HG03175 (cell line): Measurements from ENCODE around the gene CYRIA.

ENCODE experiments used
- ATAC-seq: cut with Tn5 transposase; IDR thresholded peaks from one replicate; pipeline ENCODE4 v1.9.1; 2021; ENCODE audit warnings: mild to moderate bottlenecking, moderate library complexity; ENCODE audit not compliant: unreplicated experiment

The CYRIA gene

DNA sequence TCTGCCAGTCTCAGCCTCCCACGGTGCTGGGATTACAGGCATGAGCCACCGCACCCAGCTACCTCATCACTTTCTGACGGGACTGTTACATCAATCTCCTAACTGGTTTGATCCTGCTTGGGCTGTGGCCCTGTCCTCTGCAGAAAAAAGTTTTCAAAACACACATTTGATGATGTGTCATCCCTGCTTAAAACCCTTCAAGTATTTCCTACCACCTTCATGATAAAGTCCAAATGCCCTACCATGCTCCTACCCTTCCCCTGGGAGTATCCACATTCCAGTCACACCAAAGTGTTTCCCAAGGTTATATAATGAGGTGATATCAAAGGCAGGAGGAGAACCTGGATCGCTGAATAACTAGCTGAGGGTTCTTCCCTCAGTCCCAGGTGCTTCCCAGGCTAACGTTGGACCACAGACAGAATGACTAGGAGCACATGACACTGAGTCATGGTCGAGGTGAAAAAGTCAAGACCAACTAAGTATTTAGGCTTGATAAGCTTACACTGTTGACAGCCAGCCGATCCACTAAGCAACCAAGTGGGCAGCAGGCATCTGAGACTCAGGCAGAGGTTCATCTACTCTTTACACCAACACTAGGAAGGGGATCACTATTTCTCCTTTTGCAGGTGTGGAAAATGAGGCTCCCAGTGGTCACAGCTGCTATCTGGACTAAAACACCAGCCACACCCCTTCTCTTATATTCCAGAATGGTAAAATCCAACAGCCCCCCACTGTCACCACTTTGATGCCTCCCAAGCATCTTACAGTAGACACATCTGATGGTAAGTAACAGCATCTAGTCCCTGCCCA, 31.8 kb downstream of the CYRIA start:
- ATAC-seq: no peak

DNA sequence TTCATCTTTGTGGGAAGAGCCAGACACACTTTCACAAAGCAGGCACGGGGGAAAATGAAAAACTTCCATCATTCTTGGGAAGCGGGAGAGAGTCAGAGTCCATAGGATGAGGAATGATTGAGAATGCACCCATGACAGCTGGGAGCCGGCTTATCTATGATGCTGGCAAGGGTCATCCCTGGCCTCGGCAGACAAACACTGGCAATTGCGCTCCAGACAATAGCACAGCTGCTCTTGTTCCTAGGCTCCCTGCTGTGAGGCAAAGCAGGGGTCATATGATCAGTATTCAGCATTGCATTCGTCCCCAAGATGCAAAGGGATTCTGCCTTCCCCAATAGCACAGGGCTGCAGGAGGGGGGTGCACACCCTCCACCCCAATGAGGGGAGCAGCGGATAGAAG, 33.0 kb downstream of the CYRIA start:
- no peak for ATAC-seq

DNA sequence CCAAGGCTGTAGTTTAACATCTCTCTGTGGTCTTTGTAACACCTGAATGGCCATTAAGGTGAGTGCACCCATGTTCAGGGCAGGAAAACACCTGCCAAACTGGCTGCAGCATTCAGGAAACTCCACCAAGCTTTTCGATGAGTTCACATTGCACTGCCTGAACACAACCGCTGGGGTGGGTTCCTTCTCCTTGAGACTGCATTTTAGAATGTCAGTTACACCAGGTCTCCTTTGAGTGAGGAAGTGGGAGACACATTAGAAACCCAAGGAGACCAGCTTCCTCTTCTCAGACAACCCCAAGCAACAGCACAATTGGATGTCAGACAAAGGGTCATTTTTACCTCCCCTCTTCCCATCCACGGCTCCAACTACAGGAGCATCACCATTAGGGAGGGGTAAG, 35.2 kb downstream of the CYRIA start:
- ATAC-seq: no peak

DNA sequence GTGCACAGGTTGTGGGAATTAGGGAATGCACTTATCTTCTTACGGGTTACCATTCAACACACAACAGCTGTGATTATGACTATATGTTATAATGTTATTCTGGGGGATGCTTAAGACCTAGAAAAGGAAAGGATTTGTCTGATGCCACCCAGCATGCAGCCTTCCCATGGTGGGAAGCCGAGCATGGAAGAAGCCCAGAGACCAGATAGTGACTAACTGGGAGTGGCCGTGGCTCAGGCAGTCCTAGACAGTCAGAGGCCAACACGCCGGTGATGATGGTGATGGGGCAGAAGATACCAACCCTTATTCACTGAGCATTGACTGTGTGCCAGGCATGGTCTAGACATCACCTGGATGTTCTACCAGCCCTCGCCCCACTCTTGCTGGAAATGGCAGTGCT, 35.9 kb downstream of the CYRIA start:
- ATAC-seq: no peak

DNA sequence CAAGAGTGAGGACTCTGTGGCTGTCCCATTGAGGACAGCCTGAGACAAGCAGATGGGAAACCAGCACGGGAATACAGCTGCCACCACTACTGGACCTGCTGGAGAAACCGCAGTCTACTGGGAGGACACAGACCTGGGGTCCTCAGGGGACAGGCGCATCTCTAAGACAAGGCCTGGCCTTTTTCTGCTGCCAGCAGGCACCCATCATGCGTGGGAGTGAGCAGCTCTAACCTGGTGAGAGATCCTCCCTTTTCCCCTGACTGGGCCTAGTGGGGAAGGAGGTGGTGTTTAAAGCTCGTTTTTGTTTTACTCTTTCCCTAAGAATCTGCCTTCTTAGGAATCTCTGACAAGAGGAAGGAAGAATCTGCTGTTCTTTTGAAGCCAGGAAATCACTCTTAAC, 36.6 kb downstream of the CYRIA start:
- no peak for ATAC-seq

DNA sequence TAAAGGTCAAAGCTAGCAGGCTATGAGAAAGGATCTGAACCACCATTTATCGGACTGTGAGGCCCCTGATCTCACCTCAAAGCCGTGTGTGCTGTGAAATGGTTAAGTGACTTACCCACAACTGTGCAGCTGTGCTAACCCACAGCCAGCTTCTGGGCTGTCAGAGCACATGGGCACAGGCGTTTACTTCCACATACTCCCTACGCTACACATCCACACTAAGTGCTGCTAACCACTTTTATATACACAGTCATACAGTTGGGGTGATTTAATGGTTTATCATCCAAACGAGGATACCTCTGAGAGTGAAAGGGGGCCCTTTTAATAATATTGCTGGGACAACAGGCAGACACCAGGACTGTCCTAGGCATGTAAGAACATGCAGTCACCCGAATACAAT, 37.3 kb downstream of the CYRIA start:
- no peak for ATAC-seq

DNA sequence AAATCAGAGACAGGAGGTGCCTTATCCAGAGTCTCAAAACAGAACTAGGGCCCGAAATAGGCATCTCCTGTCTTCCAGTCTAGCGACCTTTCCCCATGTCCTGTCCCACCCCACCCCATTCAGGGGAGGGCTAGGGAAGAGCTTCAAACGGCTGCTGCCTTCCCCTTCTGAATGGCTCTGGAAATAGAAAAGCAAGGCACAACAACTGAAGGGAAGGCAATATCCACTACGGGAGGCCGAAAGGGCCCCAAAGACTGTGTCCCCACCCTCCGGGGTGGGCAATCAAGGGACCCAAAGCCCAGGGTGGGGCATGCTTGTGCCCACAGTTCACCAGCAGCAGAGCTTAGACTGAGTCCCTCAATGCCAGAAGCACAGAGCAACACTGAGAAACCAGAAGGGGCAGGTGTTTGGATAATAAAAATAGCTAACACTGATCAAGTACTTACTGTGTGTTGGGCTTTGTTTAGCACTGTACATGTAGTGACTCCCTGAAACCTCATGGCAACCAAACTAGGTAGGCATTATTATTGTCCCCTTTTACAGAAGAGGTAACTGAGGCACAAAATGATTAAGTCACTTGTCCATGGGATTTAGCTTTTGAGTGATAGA, 38.5 kb downstream of the CYRIA start:
- no peak for ATAC-seq

DNA sequence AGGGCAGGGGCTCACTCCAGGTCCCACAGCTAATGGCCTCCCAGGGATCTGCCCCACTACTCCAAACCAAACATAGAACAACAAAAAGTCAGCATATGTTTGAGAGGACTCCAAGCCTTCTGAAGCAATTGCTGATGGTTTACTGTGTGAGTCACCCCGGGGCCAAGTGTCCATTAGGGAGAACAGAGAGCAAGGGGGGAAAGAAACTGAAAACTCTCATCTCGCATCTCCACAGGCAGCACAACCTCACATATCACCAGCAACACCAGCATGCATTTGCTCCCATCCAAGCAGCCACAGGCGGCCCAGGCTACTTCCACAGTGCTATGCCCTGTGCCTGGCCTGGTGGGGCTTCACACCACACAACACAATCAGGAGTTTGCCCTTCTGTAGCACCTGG, 39.1 kb downstream of the CYRIA start:
- ATAC-seq: no peak

DNA sequence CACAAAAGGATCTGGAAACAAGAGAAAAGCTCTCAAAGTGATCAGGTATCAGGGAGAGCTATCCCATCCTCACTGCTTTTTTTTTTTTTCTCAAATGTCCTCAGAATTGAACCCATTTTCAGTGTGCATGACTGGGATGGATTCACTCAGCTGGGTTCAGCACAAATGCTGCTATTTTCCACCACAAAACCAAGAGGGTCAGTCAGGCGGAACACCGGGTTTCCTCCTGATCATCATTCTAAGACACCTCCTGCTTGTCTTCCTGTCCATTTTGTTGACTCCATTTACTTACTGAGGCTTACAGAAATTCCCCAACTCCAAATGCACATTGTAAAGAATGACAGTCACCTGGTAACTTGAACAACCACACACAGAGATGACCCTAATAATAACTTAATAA, 39.9 kb downstream of the CYRIA start:
- peak; percentile 64 for ATAC-seq

DNA sequence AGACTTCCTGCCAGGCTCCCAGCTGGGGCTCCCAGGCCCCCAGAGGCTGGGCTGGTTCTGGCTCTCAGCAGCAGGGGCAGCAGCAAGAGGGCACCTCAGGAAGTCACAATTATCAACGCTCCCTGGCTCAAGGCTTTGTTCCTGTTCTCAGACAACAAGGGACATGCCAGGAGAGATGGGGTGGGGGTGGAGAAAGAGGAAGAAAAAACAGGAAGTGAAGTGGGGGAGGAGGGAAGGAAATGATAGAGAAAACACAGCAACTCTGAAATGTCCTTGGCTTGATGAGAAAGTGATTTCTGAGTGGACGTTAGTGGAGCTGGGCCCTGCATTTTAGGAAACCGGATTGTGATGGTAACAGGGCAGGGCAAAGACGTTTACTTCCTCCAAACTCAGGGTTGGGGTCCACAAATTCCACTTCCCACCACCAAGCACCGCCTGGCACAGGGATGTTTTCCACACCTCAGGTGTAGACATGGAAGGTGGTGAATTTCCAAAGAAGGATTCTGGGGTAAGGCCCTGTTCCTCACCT, 40.4 kb downstream of the CYRIA start:
- peak; percentile 14 for ATAC-seq

DNA sequence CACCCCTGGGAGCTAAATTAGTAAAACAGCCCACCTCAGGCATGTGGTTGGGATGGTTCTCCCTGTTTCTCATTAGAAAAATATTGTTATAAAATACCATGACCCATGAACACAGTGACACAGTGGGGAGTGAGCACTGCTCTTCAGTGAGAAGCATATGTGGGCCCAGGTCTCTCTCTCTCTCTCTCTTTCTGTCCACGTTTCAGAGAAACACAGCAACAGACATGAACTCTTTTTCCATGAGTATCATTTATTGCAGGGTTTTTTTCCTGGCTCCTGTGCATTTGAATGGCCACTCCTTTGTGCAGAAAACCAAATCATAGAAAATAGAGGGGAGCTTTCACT, 41.2 kb downstream of the CYRIA start:
- no peak for ATAC-seq

DNA sequence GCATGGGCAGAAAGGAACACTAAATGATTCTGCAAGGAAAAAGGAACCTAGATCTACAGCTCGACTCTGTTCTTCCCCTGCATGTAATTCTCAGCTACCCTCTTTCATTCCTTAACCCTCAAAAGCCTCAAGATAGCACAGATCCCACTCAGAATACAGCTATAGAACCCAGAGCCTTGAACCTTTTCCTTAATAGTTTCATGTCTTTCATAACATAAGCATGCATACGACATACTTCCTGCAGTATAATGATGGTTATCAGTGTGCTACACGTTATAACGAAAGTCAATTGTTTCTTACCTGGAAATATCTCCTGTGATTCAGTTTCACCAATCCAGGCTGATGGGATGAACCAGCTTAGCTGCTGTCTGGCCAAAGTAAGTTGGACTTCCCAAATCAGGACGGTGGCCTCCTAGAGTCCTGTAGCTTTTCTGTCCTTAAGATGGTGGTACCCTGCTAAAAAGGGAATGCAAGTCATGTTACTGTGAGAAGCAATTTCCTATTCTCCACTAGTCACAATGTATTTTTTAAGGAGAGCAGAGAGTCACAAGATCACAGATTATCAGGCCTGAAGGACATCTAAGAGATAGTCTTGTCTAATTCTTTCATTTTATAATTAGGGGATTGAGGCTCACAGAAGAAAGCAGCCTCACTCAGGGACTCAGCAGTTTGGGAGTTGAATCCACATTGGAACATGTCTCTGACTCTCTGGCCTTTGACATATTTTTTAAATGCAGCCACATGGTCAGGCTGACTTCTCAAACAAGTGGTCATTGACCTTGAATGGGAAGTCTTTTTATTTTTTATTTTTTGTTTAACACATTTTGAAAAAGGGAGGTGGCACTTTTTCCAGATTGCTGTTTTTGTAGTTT, 41.8 kb downstream of the CYRIA start:
- ATAC-seq: no peak

DNA sequence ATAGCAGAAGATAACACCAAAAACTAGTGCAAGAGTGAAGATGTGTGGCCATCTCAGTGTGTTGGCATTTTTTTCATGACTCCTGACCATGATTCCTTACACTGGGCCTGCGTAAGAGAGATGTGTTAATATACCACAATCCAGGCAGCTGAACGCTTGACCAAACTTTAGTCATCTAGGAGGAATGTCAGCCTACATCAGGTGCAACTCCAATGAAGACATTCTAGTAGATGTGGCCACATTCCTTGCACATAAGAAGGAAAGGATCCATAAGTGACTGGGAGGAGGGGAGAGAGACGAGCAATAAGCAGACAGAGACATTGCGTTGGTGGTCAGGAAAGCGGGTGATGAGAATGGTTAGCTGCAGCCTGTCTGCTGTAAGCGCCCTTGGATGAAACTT, 42.6 kb downstream of the CYRIA start:
- ATAC-seq: no peak

DNA sequence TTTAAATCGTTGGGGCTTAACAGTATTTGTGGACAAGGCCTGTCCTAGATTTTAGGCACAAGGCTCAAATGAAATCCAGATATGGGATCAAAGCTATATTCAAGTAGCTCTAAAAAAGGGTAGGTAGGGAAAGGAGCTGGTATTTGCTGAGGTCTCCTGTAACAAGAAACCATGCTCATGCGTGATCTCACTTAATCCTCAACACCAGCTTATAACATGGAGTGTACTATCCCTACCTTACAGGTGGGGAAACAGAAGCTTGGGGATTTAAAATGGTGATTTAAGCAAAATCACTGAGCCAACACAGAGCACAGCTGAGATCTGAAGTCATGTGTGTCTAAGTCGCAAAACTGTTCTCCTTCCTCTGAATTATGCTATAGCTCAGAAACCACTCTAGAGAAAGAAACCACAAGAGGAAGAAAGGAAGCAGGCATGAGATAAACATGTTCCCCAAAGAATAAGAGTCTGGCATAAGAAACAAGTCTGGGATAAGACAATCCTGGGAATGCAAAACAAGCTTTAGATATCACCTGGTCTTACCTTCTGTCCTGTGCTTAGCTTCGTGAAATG, 43.1 kb downstream of the CYRIA start:
- ATAC-seq: no peak

DNA sequence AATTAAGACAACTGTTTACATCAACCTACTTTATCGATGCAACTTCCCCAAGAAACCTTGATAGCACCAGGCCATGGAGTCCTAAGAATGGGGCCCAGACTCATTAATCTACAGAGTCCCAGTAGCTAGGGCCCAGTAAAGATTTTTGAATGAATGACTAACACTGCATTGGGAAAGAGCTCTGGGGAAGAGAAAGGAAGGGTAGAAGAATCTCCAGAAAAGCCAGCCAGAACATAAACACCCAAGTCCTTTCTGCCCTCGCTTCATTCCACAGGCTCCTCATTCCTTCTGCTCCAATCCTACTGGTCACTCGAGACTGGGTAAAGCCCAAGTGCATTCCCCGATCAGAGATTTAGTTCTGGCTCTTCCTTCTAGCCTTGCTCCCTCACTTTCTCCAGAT, 44.3 kb downstream of the CYRIA start:
- no peak for ATAC-seq

DNA sequence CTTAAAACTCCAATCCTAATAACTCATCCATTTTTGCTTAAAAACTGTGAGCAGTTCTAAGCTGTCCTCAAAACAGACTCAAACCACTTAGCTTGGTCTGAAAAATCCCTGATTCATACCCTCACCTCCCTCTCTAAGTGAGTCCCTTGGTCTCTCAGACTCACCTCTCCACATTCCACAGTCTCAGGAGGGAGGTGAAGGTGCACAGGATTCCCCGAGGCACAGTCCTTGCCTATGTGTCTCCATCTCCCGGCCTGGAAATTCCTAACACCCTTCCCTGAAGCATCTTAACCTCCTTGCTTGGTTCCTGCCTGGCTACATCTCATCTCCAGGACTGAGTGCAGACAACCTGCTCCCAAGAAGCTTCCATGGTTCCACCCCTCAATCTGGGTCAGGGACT, 45.0 kb downstream of the CYRIA start:
- no peak for ATAC-seq

DNA sequence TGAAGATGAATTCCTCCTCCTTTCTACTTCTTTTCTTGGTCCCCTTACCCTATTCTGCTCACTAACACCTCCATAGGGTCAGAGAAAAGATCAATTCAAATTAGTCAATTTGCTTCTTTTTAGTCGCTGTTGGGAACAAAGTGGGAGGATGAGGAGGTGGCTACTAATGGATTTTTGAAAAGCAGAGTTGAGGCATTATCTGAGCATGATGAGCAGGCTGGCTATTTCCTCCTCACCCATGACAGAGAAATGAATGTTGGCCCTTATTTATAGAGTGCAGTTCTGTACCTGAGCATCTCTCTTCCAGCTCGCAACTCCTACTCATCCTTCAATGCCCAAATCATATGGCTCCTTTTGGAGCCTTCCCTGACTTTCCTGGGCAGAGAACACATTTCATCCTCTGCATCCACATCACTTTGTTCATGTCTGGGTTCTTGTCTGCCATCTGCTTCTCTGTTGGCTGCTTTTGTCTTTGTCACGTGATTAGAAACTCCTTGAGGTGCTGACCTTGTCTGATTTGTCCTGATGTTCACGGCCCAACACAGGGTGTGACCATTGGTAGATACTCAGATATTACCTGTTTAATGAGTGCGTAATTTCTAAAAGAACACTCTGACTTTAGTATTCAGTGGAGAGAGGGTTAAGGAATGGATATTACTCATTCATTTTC, 45.9 kb downstream of the CYRIA start:
- ATAC-seq: no peak

DNA sequence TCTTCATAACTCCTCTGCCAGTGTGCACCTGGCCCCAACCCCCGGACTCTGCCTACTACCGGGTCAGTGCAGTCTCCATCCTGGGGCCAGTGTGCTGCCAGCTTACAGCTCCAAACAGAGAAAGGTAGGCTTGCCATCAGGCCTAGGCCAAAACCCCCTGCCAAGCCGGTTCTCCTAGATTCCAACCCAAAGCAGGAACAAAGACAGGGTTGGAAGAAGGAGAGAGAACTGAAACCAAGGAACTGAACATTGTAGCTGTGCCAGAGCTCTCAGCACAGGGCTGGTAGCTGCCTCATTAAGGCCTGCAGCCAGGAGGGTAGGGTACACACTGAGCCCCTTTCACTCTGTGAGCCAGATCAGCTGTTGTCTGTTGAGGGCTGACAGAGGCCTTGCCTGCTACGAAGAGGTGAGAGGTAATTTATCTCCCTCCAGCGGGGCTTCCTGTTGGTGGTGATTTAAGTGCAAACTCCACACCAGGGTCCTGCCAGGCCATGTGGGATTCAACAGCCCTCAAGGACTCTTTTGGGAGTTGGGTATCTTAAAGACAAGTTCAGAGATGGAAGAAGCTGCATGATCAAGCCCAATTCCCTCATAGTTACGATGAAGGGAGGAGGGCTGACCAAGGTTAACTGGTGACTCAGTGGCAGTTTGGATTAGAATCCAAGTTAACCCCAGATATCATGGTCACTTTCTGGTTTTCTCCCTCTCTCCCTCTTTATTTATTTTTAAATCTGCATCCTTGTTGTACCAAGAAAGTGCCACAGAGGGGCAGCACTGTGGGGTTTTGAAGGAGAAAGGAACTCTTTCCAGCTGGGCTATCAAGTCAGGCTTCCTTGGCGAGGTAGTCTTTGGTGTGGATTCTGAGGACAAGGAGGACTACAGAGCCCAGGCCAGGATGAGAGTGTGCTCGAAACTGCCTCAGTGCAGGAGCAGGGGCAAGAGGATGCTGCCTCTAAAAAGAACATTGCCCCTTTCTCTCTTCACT, 48.1 kb downstream of the CYRIA start:
- ATAC-seq: no peak
